Measurements from ENCODE around the gene ZNF598. TPM values are rescaled to one million over a fixed set of nuclear protein-coding genes. Genes with fewer than 3 reads are reported as not detected.

ZNF598 gene
- total RNA-seq, 3 donors from 2014 or later, result 41.9 to 45.4 (median 42.4) TPM

DNA sequence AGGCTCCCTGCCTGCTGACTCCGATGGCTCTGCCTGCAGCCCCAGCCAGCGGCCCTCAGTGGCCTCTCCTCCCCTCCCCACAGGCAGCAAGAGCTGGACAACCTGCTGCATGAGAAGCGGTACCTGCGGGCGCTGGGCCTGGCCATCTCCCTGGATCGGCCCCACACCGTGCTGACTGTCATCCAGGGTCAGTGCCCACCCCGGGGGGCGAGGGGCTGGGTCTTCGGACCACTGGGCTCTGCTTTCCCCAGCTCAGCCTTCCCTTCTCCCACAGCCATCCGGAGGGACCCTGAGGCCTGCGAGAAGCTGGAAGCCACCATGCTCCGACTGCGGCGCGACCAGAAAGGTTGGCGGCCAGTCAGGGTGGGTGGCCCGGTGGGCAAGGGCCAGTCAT, 31.7 kb downstream of the ZNF598 start:
- Histone ChIP-seq H3K36me3 (ENCODE audit: low read depth) (no peaks in the 10 kb centered on the region), H3K4me1 (ENCODE audit: low read depth) (peaks cover 35% of the 10 kb centered on the region), H3K9me3 (no peaks in the 10 kb centered on the region), H3K4me3 (no peak overlapping the region)
- ATAC-seq, result no peak
- no peak for DNase-seq
- intact Hi-C loops (cut with DNase I, micrococcal nuclease), result no loop called here
- no peak for TF ChIP-seq CTCF (IDR thresholded peaks at IDR 0.05)

DNA sequence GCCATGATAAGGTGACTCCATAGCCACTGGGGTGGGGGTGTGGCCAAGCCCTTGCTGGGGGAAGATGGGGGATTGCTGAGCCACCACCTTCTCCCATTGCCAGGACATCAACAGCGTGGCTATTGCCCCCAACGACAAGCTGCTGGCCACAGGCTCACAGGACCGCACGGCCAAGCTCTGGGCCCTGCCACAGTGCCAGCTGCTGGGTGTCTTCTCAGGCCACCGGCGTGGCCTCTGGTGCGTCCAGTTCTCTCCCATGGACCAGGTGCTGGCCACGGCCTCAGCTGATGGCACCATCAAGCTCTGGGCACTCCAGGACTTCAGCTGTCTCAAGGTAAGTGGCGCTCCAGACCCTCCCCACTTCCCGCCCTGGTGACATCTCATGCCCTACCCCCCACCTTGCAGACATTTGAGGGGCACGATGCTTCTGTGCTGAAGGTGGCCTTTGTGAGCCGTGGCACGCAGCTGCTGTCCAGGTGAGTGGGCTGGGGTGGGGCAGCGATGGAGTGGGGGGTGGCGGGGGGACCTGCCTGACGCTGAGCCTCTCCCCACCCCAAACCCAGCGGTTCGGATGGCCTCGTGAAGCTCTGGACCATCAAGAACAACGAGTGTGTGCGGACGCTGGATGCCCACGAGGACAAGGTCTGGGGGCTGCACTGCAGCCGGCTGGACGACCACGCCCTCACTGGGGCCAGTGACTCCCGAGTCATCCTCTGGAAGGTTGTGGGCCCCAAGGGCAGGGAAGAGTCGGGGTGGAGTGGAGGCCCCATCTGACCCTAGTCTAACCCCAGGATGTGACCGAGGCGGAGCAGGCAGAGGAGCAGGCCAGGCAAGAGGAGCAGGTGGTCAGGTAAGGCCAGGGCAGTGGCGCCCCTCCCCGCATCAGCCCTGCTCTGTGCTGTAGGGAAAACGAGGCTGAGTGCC, 32.4 kb downstream of the ZNF598 start:
- ATAC-seq (no peak), DNase-seq (no peak)
- no peak overlapping the region for H3K4me3 ChIP-seq
- no peaks in the 10 kb centered on the region for H3K9me3 ChIP-seq
- no peaks in the 10 kb centered on the region for H3K36me3 ChIP-seq (ENCODE audit: low read depth)
- peaks cover 33% of the 10 kb centered on the region for H3K4me1 ChIP-seq (ENCODE audit: low read depth)
- TF ChIP-seq CTCF (IDR thresholded peaks at IDR 0.05), result no peak
- intact Hi-C loops (cut with DNase I, micrococcal nuclease), result no loop called here

GRCh38 chr16:1976216-1976520, 33.5 kb downstream of the ZNF598 start:
- Histone ChIP-seq H3K4me3 (no peak overlapping the region), H3K36me3 (ENCODE audit: low read depth) (no peaks in the 10 kb centered on the region), H3K4me1 (ENCODE audit: low read depth) (peaks cover 26% of the 10 kb centered on the region), H3K9me3 (no peaks in the 10 kb centered on the region)
- DNase-seq (peak in 1 of 3 donors; percentile 24), ATAC-seq (no peak)
- no peak for TF ChIP-seq CTCF (IDR thresholded peaks at IDR 0.05)
- intact Hi-C loops (cut with DNase I, micrococcal nuclease), result no loop called here

- Histone ChIP-seq H3K4me3 (no peak overlapping the region), H3K4me1 (ENCODE audit: low read depth) (peaks cover 27% of the 10 kb centered on the region), H3K36me3 (ENCODE audit: low read depth) (no peaks in the 10 kb centered on the region), H3K9me3 (no peaks in the 10 kb centered on the region)
- no peak for ATAC-seq
- DNase-seq, result peak in 2 of 3 donors; percentile 29 to 50
- intact Hi-C loops (cut with DNase I, micrococcal nuclease), result no loop called here
- no peak for TF ChIP-seq CTCF (IDR thresholded peaks at IDR 0.05)
Measured at GRCh38 chr16:1975432-1976215, 34.0 kb downstream of the ZNF598 start.

DNA sequence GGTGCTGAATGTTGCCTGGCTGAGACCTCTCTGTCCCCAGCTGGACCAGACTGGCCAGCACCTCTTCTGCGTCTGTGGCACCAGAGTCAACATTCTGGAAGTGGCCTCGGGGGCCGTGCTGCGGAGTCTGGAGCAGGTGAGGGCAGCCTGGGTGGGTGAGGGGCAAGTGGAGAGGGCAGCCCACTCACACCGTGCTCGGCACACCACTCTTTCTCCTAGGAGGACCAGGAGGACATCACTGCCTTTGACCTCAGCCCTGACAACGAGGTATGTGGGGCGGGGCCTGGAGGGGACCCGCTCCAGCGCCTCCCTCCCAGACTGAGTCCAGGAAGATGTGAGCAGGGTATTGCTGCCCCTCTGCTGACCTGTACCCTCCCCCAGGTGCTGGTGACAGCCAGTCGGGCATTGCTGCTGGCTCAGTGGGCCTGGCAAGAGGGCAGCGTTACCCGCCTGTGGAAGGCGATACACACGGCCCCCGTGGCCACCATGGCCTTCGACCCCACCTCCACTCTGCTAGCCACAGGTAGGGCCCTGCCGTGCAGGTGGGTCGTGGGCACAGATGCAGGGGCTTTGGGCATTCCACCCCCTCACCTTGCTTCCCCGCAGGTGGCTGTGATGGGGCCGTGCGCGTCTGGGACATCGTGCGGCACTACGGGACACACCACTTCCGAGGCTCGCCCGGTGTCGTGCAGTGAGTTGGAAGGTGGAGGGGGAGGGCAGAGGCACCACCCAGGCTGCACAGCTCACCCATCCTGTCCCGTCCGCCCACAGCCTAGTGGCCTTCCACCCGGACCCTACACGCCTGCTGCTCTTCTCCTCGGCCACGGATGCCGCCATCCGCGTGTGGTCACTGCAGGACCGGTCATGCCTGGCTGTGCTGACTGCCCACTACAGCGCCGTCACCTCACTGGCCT, 35.2 kb downstream of the ZNF598 start:
- Histone ChIP-seq H3K4me1 (ENCODE audit: low read depth) (peaks cover 20% of the 10 kb centered on the region), H3K36me3 (ENCODE audit: low read depth) (no peaks in the 10 kb centered on the region), H3K4me3 (no peak overlapping the region), H3K9me3 (no peaks in the 10 kb centered on the region)
- DNase-seq (peak in 2 of 3 donors; percentile 36 to 56), ATAC-seq (no peak)
- no peak for TF ChIP-seq CTCF (IDR thresholded peaks at IDR 0.05)
- intact Hi-C loops (cut with DNase I, micrococcal nuclease), result no loop called here
